ENCODE results near the gene ARHGDIB.

Gene ARHGDIB

GRCh38 chr12:14999021-14999694, 37.8 kb upstream of the ARHGDIB start:
- no peak for FAIRE-seq
- no peak for TF ChIP-seq POU2F2 (IDR thresholded peaks at IDR 0.05; ENCODE audit: low read depth, low read length)
- no peak for TF ChIP-seq POLR2AphosphoS5 (IDR thresholded peaks at IDR 0.05; ENCODE audit: low read depth, low read length)
- TF ChIP-seq PAX5 (IDR thresholded peaks at IDR 0.05; ENCODE audit: insufficient read depth, low read length, severe bottlenecking), result no peak
- TF ChIP-seq TAF1 (IDR thresholded peaks at IDR 0.05; ENCODE audit: low read depth, low read length), result no peak
- no peak for TF ChIP-seq SPI1 (IDR thresholded peaks at IDR 0.05; ENCODE audit: low read depth, low read length)
- no peak for TF ChIP-seq POLR2A (IDR thresholded peaks at IDR 0.05; ENCODE audit: low read depth, low read length)
- no peak for DNase-seq (ENCODE audit: insufficient read length, low spot score)

- FAIRE-seq (no peak), DNase-seq (ENCODE audit: insufficient read length, low spot score) (no peak)
- TF ChIP-seq TAF1 (IDR thresholded peaks at IDR 0.05; ENCODE audit: low read depth, low read length) (no peak), PAX5 (IDR thresholded peaks at IDR 0.05; ENCODE audit: insufficient read depth, low read length, severe bottlenecking) (no peak), POLR2A (IDR thresholded peaks at IDR 0.05; ENCODE audit: low read depth, low read length) (no peak), POU2F2 (IDR thresholded peaks at IDR 0.05; ENCODE audit: low read depth, low read length) (no peak), SPI1 (IDR thresholded peaks at IDR 0.05; ENCODE audit: low read depth, low read length) (no peak), POLR2AphosphoS5 (IDR thresholded peaks at IDR 0.05; ENCODE audit: low read depth, low read length) (no peak)
Observed at GRCh38 chr12:14997998-14998397, 36.6 kb upstream of the ARHGDIB start.

GRCh38 chr12:14995583-14996425, 34.4 kb upstream of the ARHGDIB start:
- no peak for TF ChIP-seq POU2F2 (IDR thresholded peaks at IDR 0.05; ENCODE audit: low read depth, low read length)
- no peak for TF ChIP-seq SPI1 (IDR thresholded peaks at IDR 0.05; ENCODE audit: low read depth, low read length)
- no peak for TF ChIP-seq TAF1 (IDR thresholded peaks at IDR 0.05; ENCODE audit: low read depth, low read length)
- no peak for TF ChIP-seq PAX5 (IDR thresholded peaks at IDR 0.05; ENCODE audit: insufficient read depth, low read length, severe bottlenecking)
- no peak for TF ChIP-seq POLR2AphosphoS5 (IDR thresholded peaks at IDR 0.05; ENCODE audit: low read depth, low read length)
- FAIRE-seq (peak; percentile 51), DNase-seq (ENCODE audit: insufficient read length, low spot score) (no peak)

- FAIRE-seq (no peak), DNase-seq (ENCODE audit: insufficient read length, low spot score) (no peak)
Observed at GRCh38 chr12:14994610-14995009, 33.2 kb upstream of the ARHGDIB start.

GRCh38 chr12:14993537-14994266, 32.3 kb upstream of the ARHGDIB start:
- peak; percentile 83 for FAIRE-seq
- no peak for DNase-seq (ENCODE audit: insufficient read length, low spot score)
- TF ChIP-seq PAX5 (IDR thresholded peaks at IDR 0.05; ENCODE audit: insufficient read depth, low read length, severe bottlenecking) (no peak), SPI1 (IDR thresholded peaks at IDR 0.05; ENCODE audit: low read depth, low read length) (no peak; the same call in none of the 2 replicates), POLR2A (IDR thresholded peaks at IDR 0.05; ENCODE audit: low read depth, low read length) (no peak), TAF1 (IDR thresholded peaks at IDR 0.05; ENCODE audit: low read depth, low read length) (no peak), POLR2AphosphoS5 (IDR thresholded peaks at IDR 0.05; ENCODE audit: low read depth, low read length) (no peak), POU2F2 (IDR thresholded peaks at IDR 0.05; ENCODE audit: low read depth, low read length) (no peak)

More at GRCh38 chr12:14994610-14995009, 33.2 kb upstream of the ARHGDIB start:
- TF ChIP-seq TAF1 (IDR thresholded peaks at IDR 0.05; ENCODE audit: low read depth, low read length) (no peak), SPI1 (IDR thresholded peaks at IDR 0.05; ENCODE audit: low read depth, low read length) (no peak), PAX5 (IDR thresholded peaks at IDR 0.05; ENCODE audit: insufficient read depth, low read length, severe bottlenecking) (no peak), POU2F2 (IDR thresholded peaks at IDR 0.05; ENCODE audit: low read depth, low read length) (no peak), POLR2AphosphoS5 (IDR thresholded peaks at IDR 0.05; ENCODE audit: low read depth, low read length) (no peak), POLR2A (IDR thresholded peaks at IDR 0.05; ENCODE audit: low read depth, low read length) (no peak)

GRCh38 chr12:14993117-14993516, 31.7 kb upstream of the ARHGDIB start:
- no peak for TF ChIP-seq POLR2A (IDR thresholded peaks at IDR 0.05; ENCODE audit: low read depth, low read length)
- no peak for TF ChIP-seq PAX5 (IDR thresholded peaks at IDR 0.05; ENCODE audit: insufficient read depth, low read length, severe bottlenecking)
- no peak for TF ChIP-seq SPI1 (IDR thresholded peaks at IDR 0.05; ENCODE audit: low read depth, low read length)
- DNase-seq (ENCODE audit: insufficient read length, low spot score) (no peak), FAIRE-seq (no peak)

GRCh38 chr12:14992673-14993072, 31.3 kb upstream of the ARHGDIB start:
- TF ChIP-seq TAF1 (IDR thresholded peaks at IDR 0.05; ENCODE audit: low read depth, low read length), result no peak
- TF ChIP-seq SPI1 (IDR thresholded peaks at IDR 0.05; ENCODE audit: low read depth, low read length), result no peak
- TF ChIP-seq POLR2AphosphoS5 (IDR thresholded peaks at IDR 0.05; ENCODE audit: low read depth, low read length), result no peak
- TF ChIP-seq POLR2A (IDR thresholded peaks at IDR 0.05; ENCODE audit: low read depth, low read length), result no peak
- TF ChIP-seq PAX5 (IDR thresholded peaks at IDR 0.05; ENCODE audit: insufficient read depth, low read length, severe bottlenecking), result no peak
- no peak for TF ChIP-seq POU2F2 (IDR thresholded peaks at IDR 0.05; ENCODE audit: low read depth, low read length)
- FAIRE-seq, result peak; percentile 16
- DNase-seq (ENCODE audit: insufficient read length, low spot score), result no peak

- DNase-seq (ENCODE audit: insufficient read length, low spot score) (no peak), FAIRE-seq (peak; percentile 13)
- TF ChIP-seq TAF1 (IDR thresholded peaks at IDR 0.05; ENCODE audit: low read depth, low read length), result no peak
- peak; percentile 36 for TF ChIP-seq SPI1 (IDR thresholded peaks at IDR 0.05; ENCODE audit: low read depth, low read length)
- no peak for TF ChIP-seq POU2F2 (IDR thresholded peaks at IDR 0.05; ENCODE audit: low read depth, low read length)
- TF ChIP-seq POLR2AphosphoS5 (IDR thresholded peaks at IDR 0.05; ENCODE audit: low read depth, low read length), result no peak
- TF ChIP-seq POLR2A (IDR thresholded peaks at IDR 0.05; ENCODE audit: low read depth, low read length), result no peak
- no peak for TF ChIP-seq PAX5 (IDR thresholded peaks at IDR 0.05; ENCODE audit: insufficient read depth, low read length, severe bottlenecking)
Observed at GRCh38 chr12:14991069-14991468, 29.7 kb upstream of the ARHGDIB start.

- peak; percentile 94 for TF ChIP-seq SPI1 (IDR thresholded peaks at IDR 0.05; ENCODE audit: low read depth, low read length)
- TF ChIP-seq TAF1 (IDR thresholded peaks at IDR 0.05; ENCODE audit: low read depth, low read length), result no peak
- FAIRE-seq (peak; percentile 28), DNase-seq (ENCODE audit: insufficient read length, low spot score) (no peak)
Observed at GRCh38 chr12:14989790-14990189, 28.4 kb upstream of the ARHGDIB start.
